A549 treated with ZK216348 at 1 μM for 4 hours (cell line): Measurements from ENCODE around the gene RBL2. TPM values are rescaled to one million over a fixed set of nuclear protein-coding genes. Genes with fewer than 3 reads are reported as not detected.

Experiments
- total RNA-seq: library from RNA; stranded (reverse); fragments of 200-300 nt; extraction: Qiagen RNA extraction; gene quantifications from 5 replicates; pipeline ENCODE4 v1.2.3, GENCODE V29; 2022; ENCODE audit warnings: low read depth

RBL2 gene, protein sequence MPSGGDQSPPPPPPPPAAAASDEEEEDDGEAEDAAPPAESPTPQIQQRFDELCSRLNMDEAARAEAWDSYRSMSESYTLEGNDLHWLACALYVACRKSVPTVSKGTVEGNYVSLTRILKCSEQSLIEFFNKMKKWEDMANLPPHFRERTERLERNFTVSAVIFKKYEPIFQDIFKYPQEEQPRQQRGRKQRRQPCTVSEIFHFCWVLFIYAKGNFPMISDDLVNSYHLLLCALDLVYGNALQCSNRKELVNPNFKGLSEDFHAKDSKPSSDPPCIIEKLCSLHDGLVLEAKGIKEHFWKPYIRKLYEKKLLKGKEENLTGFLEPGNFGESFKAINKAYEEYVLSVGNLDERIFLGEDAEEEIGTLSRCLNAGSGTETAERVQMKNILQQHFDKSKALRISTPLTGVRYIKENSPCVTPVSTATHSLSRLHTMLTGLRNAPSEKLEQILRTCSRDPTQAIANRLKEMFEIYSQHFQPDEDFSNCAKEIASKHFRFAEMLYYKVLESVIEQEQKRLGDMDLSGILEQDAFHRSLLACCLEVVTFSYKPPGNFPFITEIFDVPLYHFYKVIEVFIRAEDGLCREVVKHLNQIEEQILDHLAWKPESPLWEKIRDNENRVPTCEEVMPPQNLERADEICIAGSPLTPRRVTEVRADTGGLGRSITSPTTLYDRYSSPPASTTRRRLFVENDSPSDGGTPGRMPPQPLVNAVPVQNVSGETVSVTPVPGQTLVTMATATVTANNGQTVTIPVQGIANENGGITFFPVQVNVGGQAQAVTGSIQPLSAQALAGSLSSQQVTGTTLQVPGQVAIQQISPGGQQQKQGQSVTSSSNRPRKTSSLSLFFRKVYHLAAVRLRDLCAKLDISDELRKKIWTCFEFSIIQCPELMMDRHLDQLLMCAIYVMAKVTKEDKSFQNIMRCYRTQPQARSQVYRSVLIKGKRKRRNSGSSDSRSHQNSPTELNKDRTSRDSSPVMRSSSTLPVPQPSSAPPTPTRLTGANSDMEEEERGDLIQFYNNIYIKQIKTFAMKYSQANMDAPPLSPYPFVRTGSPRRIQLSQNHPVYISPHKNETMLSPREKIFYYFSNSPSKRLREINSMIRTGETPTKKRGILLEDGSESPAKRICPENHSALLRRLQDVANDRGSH
- total RNA-seq, result 7.8 to 15.1 TPM (median 13.6 TPM) in 5 replicates

DNA sequence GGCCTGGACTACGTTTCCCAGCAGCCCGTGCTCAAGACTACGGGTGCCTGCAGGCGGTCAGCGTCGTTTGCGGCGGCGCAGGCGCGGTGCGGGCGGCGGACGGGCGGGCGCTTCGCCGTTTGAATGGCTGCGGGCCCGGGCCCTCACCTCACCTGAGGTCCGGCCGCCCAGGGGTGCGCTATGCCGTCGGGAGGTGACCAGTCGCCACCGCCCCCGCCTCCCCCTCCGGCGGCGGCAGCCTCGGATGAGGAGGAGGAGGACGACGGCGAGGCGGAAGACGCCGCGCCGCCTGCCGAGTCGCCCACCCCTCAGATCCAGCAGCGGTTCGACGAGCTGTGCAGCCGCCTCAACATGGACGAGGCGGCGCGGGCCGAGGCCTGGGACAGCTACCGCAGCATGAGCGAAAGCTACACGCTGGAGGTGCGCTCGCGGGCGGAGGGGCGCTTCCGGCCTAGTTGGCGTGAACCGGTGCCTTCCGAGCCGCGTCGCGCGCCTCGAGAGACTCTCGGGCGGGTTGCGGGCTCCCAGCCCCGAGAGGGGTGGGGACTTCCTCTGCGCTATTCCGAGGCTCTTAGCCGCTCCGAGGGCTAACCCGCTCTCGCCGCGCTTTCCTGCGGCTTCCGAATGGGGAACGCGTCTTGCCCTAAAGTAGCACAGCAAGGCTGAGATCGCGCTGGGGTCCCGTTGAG, at the start of gene RBL2:
Gene RBL2 (plus strand): TSS at position 95 of the 689 bp plus-strand sequence. CDS start 86 bp downstream, at position 181.

DNA sequence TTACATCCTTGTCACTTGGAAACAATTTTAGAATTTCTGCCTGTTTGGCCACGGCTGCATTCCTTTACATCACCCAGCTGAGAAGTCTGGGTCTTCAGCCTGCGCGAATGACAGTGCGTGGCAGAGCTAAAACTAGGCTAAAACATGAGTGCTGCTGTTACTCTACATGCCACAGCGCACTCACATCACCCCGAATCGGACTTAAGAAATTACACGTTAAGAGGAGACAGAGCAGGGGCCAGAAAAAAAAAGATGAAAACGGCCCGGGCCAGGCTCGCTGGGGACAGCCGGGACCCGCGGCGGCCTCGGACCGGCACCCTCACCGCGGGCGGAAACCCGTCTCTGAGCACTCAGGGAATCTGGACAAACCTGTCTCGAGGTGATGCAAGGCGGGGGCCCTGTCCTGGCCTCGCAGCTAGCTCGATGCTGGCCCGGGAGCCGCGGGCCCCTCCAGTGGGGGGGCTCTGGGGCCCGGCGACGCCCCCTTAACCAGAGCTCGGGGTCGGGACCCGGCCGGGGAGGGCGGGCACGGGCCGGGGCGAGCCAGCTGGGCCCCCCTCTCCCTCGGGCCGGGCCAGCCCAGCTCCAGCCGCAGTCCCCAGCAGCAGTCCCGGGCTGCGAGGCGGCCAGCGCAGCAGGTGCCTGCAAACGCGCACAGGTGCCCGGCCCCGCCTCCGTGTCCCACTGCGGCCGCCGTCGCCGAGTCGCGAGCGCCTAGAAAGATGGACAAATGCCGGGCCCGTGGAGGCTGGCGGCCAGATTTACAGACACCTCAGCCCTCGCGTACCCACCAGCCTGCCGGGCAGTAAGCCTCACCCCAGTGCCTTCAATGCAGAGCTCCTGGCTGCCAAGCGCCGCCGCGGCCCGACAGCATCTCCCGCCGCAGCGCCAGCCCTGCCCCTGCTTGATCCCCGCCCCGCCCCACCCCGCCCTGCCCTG, 68.3 kb downstream of the RBL2 start, which contains the start of gene AKTIP:
Gene AKTIP (minus strand): TSS at position 879 of the 939 bp plus-strand sequence. CDS start 2,950 bp downstream, outside the sequence.

Other genes starting within 250 kb of the RBL2 start
- gene AKTIP, start 68.7 kb downstream of the RBL2 start, total RNA-seq, result 17.5 to 34.8 TPM (median 25.0 TPM) in 5 replicates